ENCODE measurements around the gene OSER1.
A peak's percentile ranks its signal among the peaks of the same experiment; 100 is the strongest.

Gene OSER1

DNA sequence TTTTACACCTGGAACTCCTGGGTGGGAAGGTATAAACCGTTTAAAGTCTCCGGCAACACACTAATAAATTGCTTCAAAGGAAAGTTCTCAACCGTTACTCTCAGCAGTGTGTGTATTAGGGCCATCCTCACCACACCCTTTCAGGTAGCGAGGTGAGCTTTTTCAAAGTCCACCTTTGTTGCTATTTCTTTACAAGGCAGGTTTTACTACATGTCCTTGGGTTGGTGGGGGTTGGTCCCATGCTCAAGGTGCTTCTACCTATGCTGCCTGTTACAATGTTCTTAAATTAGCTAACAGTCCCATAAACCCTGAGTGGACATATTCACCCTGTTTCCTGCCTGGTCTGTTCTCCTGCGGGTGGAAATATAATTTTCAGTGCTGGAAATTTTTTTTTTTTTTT, 13.2 kb upstream of the OSER1 start:
- DNase-seq: no peak

DNA sequence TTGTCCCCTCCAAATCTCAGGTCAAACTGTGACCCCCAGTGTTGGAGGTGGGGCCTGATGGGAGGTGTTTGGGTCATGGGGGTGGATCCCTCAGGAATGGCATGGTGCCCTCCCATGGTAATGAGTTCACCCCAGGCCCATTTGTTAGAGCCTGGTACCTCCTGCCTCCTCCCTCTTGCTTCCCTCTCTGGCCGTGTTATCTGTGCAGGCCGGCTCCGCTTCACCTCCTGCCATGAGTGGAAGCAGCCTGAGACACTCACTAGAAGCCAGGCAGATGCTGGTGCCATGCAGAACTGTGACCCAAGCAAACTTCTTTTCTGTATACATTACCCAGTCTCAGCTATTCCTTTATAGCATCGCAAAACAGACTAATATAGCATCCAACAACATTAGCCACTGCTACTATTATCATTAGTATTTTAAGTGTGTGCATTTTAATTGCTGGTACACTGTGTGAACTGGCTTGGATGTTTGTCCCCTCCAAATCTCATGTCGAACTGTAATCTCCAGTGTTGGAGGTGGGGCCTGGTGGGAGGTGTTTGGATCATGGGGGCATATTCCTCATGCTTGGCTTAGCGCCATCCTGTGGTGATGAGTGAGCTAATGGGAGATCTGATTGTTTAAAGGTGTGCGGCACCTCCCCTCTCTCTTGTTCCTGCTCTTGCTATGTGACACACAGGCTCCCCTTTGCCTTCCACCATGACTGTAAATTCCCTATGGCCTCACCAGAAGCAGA, 12.2 kb upstream of the OSER1 start:
- no peak for DNase-seq

DNA sequence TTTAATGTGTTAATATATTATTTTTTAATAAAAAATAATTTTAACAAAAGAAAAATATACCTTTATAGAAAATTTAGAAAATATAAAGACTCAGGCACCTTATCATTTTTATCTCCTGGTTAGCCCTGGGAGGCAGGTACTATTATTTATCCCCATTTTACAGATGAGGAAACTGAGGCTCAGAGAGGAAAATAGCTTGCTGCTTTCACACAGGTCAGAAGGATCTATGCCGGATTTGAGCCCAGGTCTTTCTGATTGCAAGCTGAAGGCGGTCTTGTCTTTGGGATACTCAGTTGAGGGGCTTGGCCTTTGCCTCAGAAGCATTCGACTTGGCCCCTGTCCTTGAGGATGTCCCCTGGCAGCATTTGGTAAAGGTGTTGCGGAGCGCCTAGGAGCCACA, 11.5 kb upstream of the OSER1 start:
- no peak for DNase-seq

DNA sequence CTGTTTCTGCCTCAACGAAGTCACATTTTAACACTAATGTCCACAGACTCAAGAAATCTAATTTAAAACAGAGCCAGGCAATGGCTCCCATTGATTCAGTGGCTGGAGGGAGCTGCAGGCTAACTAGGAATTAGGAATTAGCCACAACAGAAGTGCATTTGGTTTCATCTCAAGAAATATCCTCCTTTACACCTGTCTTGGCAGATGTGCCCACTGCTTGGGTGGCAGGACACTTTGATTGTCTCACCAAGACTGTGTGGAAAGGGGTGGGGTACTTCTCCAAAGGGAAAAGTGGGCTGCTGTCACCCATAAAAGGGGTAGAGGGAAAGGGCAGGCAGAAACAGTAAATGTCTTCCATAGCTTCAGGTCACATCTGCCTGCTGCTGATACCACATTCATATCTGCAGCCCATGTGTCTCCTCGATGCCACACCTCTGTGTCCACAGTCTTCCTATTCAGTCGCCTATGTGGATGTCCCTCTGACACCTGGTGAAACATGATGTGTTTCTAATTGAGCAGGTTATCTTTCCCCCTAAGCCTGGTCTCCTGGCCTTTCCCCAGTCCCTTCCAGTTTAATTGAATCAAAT, 10.9 kb upstream of the OSER1 start:
- no peak for DNase-seq

DNA sequence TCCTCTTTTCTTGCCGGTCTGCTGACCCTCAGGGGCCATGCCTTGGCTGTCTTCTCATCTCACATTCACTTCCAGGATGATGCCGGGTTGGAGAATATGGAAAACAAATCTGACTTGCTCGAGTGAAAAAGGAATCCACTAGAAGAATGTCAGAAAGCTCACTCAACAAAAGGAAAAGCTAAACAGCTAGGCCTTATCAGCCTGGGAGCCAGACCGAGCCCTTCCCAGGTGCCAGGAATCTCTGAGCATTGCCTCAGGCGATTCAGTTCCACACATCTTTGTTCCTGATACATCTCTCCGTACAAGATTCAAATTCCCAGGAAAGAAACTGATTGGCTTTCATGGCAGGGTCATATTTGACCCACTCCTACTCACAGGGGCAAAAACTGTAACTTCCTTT, 9.2 kb upstream of the OSER1 start:
- no peak for DNase-seq

DNA sequence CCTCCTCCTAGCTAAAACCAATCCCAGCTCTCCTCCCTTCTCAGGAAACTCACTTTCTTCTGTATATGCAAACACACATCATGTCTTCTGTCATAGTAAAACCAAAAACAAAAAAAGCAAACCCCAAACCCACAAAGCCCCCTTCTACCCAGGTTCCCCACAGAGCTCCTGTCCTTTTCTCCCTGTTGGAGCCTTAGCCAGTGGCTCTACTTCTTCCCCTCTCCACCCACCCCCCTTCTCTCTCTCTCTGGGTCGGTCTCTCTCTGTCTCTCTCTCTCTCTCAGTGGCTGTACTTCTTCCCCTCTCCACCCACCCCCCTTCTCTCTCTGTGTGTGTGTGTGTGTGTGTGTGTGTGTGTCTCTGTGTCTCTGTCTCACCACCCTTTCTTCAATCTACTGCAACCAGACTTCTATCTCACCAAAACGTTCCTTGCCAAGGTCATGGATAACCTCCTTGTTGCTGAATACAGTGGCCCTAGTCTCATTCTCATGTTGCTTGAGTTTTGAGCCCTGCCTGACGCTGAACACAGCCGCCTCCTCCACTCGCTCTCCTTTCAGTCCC, 8.7 kb upstream of the OSER1 start:
- DNase-seq: peak in 1 of 2 experiments; percentile 24

DNA sequence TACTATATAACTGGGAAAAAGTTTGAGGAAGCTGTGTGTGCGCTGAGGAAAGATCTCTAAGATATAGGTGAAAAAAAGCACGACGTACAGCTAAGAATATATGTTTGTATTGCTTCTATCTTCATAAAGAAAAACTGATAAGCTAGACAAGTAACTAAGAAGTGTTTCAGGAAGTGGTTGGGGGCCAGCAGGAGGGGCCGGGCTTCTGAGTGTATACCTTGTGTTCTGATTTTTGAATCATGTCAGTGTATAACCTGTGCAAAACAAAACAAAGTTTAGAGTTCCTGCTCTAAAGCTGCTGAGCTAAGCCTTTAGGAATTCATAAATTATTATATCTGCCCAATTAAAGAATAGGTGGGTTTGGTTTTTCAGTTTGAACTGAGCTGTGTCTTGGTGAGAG, 7.9 kb upstream of the OSER1 start:
- peak; percentile 44 to 48 for DNase-seq

DNA sequence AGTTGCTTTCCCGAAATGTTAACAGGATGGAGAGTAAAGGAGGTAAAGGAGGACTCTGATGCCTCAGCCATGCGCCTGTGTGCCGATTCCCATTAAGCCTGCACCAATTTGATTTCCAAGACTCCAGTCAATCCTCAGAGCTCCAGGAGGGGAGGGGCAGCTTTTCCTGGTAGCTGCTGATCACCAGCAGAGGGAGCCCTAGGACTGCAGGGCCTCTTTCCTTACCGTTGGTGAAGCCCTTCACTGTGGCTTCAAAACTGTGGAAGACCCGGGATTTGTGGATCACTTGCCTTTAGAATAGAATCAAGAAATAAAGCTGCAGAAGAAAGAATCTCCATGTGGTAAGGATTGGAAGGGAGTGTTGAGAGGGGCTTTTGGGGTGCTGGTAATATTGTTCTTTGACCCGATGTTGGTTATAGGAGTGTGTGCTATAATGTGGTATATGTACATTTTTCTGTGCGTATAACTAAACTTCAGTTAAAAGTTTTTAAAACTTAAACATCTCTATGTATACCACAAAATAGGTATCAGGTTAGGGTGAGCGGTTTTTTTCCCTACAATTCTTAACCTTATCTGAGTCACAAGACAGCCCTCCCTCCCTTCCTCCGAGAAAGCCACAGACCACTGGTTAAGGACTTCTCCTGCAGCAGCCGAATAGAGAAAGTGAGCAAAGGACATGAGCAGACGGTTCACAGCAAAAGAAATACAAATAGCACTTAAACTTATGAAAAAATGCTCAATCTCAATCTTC, 6.9 kb upstream of the OSER1 start:
- peak; percentile 72 to 74 for DNase-seq

DNA sequence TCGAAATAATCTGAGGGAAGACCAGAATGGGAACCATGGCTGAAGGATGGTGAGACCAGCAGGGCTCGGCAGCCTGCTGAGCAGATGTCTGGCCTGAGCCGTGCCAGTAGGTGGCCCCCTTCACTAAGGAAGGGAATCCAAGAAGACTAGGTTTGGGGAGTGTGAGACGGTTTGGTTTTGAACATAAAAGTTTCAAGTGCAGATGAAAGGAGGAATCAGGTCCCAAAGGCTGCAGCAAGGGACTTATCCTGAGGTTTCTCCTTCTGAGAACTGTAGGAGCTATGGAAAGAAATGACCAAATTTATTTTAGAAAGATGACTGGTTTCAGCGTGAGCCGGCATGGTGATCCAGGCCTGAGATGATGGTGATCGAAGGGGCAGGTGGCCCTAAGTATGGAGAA, 4.6 kb upstream of the OSER1 start:
- DNase-seq: peak; percentile 77 to 81

DNA sequence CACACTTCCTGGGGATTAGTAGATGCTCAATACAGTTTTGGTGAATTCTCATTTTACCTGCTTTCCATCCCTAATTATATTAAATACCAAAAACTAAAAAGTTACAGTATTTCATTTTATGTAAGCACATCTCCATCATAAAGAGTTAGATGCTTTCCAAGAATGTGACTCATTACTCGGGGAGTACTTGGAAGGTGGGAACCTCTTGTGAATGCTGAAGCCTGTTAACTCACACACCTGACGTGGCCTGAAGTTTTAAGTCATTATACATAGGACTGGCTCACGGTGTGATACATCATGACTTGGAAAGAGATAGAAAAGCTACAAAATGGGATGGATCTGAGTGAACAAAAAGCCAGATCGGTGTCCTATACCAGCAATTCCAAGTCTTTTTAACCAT, 2.2 kb upstream of the OSER1 start:
- no peak for DNase-seq

DNA sequence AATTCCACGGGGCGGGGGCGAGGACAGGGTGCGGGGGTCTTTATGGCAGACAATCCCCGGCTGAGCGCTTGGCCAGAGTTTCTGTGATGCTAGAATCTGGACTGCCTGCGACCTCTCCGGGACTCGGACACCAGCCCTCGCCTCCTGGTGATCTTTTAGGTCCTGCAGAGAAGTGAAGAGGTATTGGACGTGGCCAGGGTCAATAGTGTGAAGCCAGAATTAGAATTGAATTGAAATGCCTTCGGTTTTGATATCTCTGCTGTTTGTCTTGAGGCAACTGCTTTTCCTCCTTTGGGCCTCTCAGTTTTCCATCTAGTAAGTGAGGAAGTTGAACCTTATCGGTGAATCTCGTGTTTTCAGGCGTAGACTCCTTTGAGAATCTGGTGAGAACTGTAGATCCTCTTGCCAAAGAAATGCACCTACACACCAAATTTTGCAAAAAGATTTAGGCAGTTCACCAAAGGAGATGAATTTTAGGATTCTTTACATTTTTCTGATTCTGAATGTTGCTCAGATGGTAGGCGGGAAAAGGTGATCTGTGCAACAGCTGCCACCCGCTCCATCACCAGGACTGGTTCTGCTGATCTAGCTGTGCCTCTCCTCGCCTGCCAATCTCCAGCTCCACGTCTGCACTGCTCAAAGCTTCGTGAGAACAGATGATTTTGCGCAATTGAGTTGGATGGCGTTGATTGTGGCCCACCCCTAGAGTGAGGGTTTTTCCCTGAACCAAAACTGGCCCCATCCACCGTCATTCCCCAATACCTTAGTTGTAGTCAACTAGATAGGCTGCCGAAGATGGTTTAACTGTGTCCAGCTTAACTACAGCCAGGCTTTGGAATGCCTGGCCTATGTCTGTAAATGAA, 837 bp upstream of the OSER1 start:
- no peak for DNase-seq

DNA sequence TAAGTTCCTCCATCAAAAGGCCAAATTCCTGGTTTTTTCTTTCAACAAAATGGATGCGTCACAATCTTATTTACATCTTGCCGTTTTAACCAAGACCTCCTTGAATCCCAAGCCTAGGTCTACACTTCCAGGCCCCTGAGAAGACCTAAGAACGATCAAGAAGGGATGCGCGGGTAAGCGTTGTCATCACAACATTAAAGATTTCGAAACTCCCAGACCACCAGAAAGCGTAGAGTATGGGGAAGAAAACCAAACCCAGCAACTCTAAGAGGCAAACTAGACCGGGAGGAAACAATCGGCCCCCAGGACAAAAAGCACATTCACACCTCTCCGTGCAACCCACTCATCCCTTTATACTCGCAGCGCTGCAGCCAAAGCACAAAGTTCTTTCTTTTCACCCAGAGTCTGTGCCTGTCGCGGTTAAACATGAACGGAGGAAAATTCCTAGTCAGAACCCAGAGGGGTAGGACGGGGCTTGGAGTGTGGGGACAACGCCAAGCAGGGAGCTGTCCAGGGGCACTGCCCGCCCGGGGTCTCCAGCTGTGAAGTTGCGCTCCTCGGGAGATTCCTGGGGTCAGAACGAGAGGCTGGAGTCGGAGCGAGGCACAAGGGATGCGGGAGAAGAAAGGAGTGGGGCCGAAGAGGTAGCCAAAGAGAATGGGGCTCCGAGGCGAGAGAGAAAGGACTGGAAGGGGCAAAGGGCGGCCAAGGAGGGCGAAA, 725 bp downstream of the OSER1 start:
- DNase-seq: peak in 1 of 2 experiments; percentile 38

DNA sequence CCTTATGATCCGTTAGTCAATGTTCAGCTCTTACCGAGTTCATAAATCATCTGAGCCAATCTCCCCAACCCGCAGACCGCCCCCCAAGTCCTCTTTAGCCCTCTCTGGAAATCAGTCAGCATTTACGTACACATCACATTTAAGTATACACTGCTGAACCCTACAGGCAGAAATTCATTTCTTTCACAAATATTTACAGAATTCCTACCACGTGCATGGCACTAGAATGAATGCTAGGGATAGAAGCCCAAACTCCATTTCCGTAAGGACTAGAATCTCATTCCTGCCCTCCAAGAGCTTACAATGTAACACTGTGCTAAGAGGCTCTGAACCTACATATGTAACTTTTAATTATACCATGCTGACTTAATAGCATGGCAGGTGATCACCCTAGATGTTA, 1.8 kb downstream of the OSER1 start:
- no peak for DNase-seq

DNA sequence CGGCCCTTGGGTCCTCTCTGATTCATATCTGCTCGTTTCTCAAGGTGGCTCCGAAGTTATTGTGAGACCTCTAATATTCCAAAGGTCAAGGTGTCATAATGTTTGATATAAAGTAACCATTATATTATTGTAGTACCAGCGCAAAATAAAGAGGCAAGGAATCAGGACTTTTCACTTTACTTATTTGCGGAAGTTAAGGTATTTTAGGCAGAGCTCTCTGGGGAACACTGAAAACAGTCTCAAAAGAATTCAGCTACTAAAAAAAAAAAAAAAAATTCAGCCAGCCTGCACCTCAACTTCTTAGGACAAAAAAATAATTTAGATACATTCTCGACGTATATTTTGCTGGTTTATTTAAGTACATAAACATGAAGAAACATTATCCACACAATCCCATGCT, 2.4 kb downstream of the OSER1 start:
- no peak for DNase-seq

DNA sequence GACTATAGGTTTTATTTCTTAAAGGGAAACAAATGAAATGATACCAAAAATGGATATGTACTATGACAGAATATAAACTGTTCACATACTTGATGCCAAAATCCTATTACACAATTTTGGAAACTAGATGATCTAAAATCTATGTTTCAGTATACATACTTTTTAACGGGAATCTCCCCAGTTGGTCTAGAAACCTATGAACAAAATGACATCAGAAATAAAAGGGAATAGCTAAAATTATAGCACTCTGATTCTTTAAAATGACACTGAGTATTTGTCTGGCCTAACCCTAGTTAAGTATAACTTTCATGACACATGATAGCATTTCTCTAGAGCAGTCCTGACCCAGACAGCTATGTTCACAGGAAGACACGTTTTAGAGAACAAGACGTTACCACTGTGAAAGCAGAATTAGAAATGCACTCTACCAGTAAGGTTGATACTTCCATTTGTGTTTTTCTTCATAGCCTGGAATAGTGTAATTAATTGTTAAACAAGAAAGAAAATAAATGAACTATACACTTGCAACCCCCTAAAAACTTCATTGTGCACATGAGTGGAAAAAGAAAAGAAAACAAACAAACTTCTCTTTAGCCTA, 3.3 kb downstream of the OSER1 start:
- no peak for DNase-seq

DNA sequence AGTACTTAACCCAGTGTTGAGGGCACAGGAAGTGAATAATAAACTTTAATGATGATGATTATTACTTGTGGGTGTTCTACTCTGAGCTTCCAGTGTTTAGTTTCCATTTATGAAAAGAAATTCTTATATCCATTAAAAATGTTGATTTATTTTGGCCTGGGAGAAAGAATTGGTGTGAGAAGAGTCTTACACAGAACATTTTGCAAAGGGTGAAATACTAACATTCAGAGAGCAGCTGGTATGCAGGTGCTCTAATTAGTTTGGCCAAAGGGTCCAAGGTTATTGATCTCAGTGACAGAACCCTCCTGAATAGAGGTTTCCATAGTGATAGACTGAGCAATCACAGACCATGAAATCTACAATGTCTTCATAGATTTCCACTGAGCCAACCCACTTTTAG, 4.4 kb downstream of the OSER1 start:
- no peak for DNase-seq

DNA sequence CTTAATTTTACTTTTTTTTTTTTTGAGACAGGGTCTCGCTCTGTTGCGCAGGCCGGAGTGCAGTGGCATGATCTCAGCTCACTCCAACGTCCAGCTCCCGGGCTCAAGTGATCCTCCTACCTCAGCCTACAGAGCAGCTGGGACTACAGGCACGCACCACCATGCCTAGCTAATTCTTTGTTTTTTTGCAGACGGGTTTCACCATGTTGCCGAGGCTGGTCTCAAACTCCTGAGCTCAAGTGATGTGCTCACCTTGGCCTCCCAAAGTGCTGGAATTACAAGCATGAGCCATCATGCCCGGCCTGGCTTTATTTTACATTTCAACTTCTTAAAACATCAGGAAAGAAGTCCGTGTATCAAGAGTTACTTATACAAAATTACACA, 5.7 kb downstream of the OSER1 start:
- no peak for DNase-seq

DNA sequence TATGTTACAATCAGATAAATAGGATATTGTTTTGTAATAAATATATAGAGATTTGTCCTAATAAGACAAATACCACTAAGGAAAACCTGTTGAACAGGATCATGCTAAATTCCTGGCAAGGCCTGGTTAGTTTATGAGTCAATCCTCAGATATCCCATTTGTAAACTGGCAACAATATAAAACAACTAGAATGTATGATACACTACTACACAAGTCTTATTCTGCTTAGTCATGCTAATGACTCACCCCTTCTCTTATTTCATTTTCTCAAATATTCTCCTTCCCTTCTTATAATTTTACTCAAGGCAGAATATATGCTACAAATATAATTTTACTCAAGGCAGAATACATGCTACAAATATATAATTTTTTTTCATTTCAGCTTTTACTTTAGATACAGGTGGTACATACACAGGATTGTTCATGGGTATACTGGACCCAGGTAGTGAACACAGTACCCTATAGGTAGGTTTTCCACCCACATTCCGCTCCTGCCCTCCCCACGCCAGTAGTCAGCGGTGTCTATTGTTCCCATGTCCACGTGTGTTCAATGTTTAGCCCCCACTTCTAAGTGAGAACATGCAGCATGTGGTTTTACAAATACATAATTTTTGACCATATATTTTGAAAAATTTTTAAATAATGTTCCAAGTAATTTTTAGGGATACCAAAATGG, 6.3 kb downstream of the OSER1 start:
- no peak for DNase-seq

DNA sequence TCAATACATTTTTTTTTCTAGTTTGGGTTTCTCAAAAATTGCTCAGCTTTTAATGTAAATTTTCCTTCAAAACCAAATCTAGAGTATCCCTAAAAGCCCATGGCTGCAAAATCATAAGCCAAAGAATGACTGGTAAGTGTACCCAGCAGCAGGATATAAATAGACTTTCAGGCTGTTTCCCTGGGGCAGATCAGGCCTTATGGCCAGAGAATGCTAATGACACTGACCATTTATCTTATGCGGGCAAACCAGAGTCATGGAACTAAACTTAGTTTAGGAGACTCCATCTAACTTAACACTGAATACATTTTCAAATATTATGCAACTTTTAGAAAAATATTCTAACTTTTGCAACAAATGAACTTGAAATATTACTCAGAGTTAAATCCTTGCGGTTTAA, 7.4 kb downstream of the OSER1 start:
- DNase-seq: no peak

DNA sequence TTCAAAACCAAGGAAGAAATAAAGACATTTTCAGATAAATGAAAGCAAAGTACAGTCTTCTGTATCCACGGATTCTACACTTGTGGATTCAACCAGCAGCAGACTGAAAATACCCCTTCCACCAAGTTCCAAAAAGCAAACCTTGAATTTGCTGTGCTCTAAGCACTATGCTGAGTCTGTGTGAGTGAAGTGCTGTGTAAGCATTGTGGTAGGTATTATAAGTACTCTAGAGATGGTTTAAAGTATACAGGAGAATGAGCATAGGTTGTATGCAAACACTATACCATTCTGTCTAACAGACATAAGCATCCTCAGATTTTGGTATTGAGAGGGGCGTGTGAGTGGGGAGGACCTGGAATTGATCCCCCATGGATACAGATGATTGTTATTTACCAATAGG, 9.6 kb downstream of the OSER1 start:
- DNase-seq: no peak

DNA sequence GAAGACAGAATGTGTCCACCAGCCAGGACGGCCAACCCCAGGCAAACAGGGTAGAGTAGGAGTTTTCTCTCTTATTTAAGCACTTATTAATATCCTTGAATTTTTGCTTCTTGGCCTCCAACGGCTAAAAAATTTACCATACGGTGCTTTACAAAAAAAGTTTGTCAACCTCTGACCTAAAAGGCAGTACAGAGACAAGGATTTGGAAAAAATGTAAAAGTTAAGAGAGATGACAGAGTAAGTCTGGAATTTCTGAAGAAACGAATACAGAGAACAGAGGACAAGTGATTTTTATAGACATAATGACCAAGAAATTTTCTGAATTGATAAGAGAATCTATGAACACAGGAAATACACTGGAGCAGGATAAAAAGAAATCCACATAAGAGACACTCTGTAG, 10.2 kb downstream of the OSER1 start:
- DNase-seq: no peak

All from activated T-cell treated with anti-CD3 and anti-CD28 coated beads, Interleukin-2, amount 50 U/mL, for 48 hours (primary cell).